B cell (primary cell): ENCODE measurements around the gene KCNJ11. TPM values are rescaled to one million over a fixed set of nuclear protein-coding genes. Genes with fewer than 3 reads are reported as not detected.

Experiments
- ATAC-seq: fragments of 200-7000 bp; cut with Tn5 transposase; one replicate; pipeline ENCODE4 v1.10.0; 2021; ENCODE audit warnings: low read depth, mild to moderate bottlenecking, moderate number of reproducible peaks, moderate library complexity
- CTCF ChIA-PET: fragments of 350-600 bp; sonication (Branson Sonifier 250); formaldehyde crosslinking; loops from one replicate; lab custom pipeline; 2021; ENCODE audit warnings: antibody characterized with exemption, inconsistent platforms; lab: Charles Lee
- POLR2A ChIA-PET: fragments of 350-600 bp; sonication (Branson Sonifier 250); formaldehyde crosslinking; loops from one replicate; lab custom pipeline; 2021; ENCODE audit warnings: antibody characterized with exemption; lab: Charles Lee
- DNase-seq: peaks from one replicate; pipeline ENCODE4 v3.0.0; 2013
- H2AFZ ChIP-seq: 2 replicates; pipeline ENCODE4 v1.6.1; 2012; ENCODE audit warnings: mild to moderate bottlenecking, low read depth, low read length; ENCODE audit not compliant: insufficient read depth, poor library complexity, severe bottlenecking
- H3K27ac ChIP-seq, 2 donors: 1 replicate in 1 of 2; 2 replicates in 1 of 2; pipeline ENCODE4 v1.5.1; 2012 to 2013; ENCODE audit warnings: low read length in 2 of 2, mild to moderate bottlenecking in 2 of 2, moderate library complexity in 1 of 2
- H3K27me3 ChIP-seq, 4 experiments: fragments of 200-600 bp in 1 of 4; sonication (generic) in 1 of 4; replicated peaks in 1 of 4; 1 replicate in 2 of 4; 2 replicates in 2 of 4; pipeline versions ENCODE4 v1.6.1 to v1.7.0; 2013 to 2016; ENCODE audit warnings: low read length in 3 of 4, mild to moderate bottlenecking in 2 of 4, mixed read lengths in 1 of 4, moderate library complexity in 1 of 4; ENCODE audit not compliant: insufficient read depth in 4 of 4, control insufficient read depth in 3 of 4; ENCODE audit errors: control extremely low read depth in 1 of 4
- H3K36me3 ChIP-seq, 2 experiments: replicated peaks in 1 of 2; 1 replicate in 1 of 2; 2 replicates in 1 of 2; pipeline versions ENCODE4 v1.6.1 to v1.7.1; 2013; ENCODE audit warnings: low read length in 1 of 2; ENCODE audit not compliant: insufficient read depth in 2 of 2, control insufficient read depth in 1 of 2; ENCODE audit errors: control extremely low read depth in 1 of 2, extremely low read depth in 1 of 2
- H3K4me1 ChIP-seq, 2 donors: fragments of 200-600 bp in 1 of 2; sonication (generic) in 1 of 2; 1 replicate in 1 of 2; 2 replicates in 1 of 2; pipeline versions ENCODE4 v1.5.1 to v1.6.1; 2013 to 2017; ENCODE audit warnings: low read length in 2 of 2; ENCODE audit not compliant: control insufficient read depth in 2 of 2, insufficient read depth in 2 of 2
- H3K4me2 ChIP-seq: replicated peaks from 2 replicates; pipeline ENCODE3; 2012; ENCODE audit warnings: mild to moderate bottlenecking, low read depth, low read length; ENCODE audit not compliant: poor library complexity, severe bottlenecking
- H3K4me3 ChIP-seq, 5 experiments: fragments of 200-600 bp in 1 of 5; sonication (generic) in 1 of 5; 1 replicate in 3 of 5; 2 replicates in 2 of 5; pipeline versions ENCODE4 v1.5.1 to v1.7.0; 2011 to 2016; ENCODE audit warnings: low read length in 4 of 5, mild to moderate bottlenecking in 4 of 5, low read depth in 2 of 5, control low read depth in 1 of 5, moderate library complexity in 1 of 5; ENCODE audit not compliant: insufficient read depth in 1 of 5; ENCODE audit errors: control extremely low read depth in 1 of 5, extremely low read depth in 1 of 5
- H3K79me2 ChIP-seq: fragments of 200-600 bp; sonication (generic); one replicate; pipeline ENCODE4 v1.6.0; 2016; ENCODE audit warnings: low read length; ENCODE audit not compliant: control insufficient read depth, insufficient read depth
- H3K9ac ChIP-seq: fragments of 200-600 bp; sonication (generic); 2 replicates; pipeline ENCODE4 v1.6.1; 2017; ENCODE audit warnings: mild to moderate bottlenecking, low read length, moderate library complexity
- H3K9me3 ChIP-seq, 3 donors: one replicate each; pipeline versions ENCODE4 v1.6.1 to v1.7.1; 2013; ENCODE audit warnings: low read length in 2 of 3; ENCODE audit not compliant: control insufficient read depth in 2 of 3, insufficient read depth in 1 of 3; ENCODE audit errors: control extremely low read depth in 1 of 3
- H4K20me1 ChIP-seq: 2 replicates; pipeline ENCODE4 v1.6.0; 2012; ENCODE audit warnings: mild to moderate bottlenecking, low read length; ENCODE audit not compliant: insufficient read depth, control insufficient read depth, poor library complexity, severe bottlenecking
- H3K27ac Mint-ChIP-seq: one replicate; pipeline ENCODE4 v1.8.0; 2021; ENCODE audit warnings: mixed read lengths
- H3K27me3 Mint-ChIP-seq: one replicate; pipeline ENCODE4 v1.8.0; 2021; ENCODE audit warnings: mixed read lengths
- H3K4me1 Mint-ChIP-seq: one replicate; pipeline ENCODE4 v1.8.0; 2021; ENCODE audit warnings: mixed read lengths
- H3K4me3 Mint-ChIP-seq: one replicate; pipeline ENCODE4 v1.8.0; 2021; ENCODE audit warnings: mixed read lengths
- H3K9me3 Mint-ChIP-seq: one replicate; pipeline ENCODE4 v1.8.0; 2022; ENCODE audit warnings: mixed read lengths; ENCODE audit not compliant: insufficient read depth
- EZH2 ChIP-seq: IDR thresholded peaks from 2 replicates; pipeline ENCODE4 v1.6.1; 2012; ENCODE audit warnings: borderline replicate concordance, low read depth, mild to moderate bottlenecking, moderate library complexity, low read length; ENCODE audit not compliant: insufficient read depth, poor library complexity, severe bottlenecking
- WGBS: methylation state at CpG from one replicate; pipeline ENCODE4 v1.1.5; 2013; ENCODE audit warnings: missing lambda C conversion rate; ENCODE audit not compliant: insufficient coverage; 5-methylcytosine and 5-hydroxymethylcytosine counted together
- intact Hi-C: fragments of 100-400 bp; cut with micrococcal nuclease; formaldehyde crosslinking; loops from one replicate; pipeline ENCODE4 v1.10.0; 2022
- polyA plus RNA-seq: library from polyadenylated mRNA; depleted of rRNA; stranded (reverse); fragments of >200 nt; gene quantifications from 2 replicates; pipeline ENCODE4 v1.2.3, GENCODE V29; 2012
- total RNA-seq, 2 donors: library from RNA; stranded (reverse); fragments of 120-200 nt in 1 of 2; gene quantifications; 1 replicate in 1 of 2; 2 replicates in 1 of 2; pipeline versions ENCODE4 v1.2.3 to v1.2.4, GENCODE V29; 2013 to 2022
- TF ChIP-seq, protein P1 (sequence below): fragments of 200-600 bp; IDR thresholded peaks from one replicate; pipeline ENCODE4 v1.8.0; 2022; ENCODE audit warnings: antibody characterized with exemption, mild to moderate bottlenecking

Gene KCNJ11
- total and polyA plus RNA-seq, 2 donors (not counting 1 experiment from before 2014, with no cell fraction given), result 1.4 to 2.1 TPM

DNA sequence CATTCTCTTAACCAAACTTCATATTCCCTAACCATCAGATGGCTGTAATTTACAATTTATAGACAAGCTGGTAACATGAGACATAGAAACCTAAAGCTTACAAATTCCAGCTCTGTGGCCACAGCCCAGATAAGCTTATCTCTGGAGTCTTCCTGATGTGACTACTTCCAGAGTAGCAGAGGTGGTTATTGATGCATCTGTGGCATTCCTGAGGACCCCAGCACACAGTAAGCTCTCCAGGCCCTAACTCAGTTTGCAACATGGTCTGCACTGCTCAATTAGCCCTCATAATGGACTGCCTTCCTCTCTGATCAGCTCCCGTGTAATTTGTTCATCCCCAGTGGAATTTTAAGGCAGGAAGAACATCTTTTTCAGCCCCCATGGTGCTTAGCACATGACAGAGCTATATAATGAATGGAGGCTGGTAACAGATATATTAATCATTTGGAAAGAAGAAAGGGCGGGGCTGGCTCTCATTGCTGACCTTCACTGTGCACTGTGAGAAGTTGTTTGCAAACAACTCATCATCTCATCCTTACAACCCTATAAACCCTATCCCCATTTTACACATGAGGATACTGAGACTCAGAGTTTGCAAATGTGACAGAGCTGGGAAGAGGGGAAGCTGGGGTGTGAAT is 30.1 kb upstream of the KCNJ11 start:
- Mint-ChIP-seq H3K4me3 (no peak overlapping the region), H3K27me3 (peaks cover 45% of the 10 kb centered on the region), H3K9me3 (no peaks in the 10 kb centered on the region), H3K27ac (no peak overlapping the region), H3K4me1 (no peaks in the 10 kb centered on the region)
- Histone ChIP-seq H3K27me3 (peaks cover 0 to 20% (median 2%) of the 10 kb centered on the region in 4 experiments), H3K9ac (no peak overlapping the region), H3K4me2 (no peak overlapping the region), H3K9me3 (no peaks in the 10 kb centered on the region), H2AFZ (no peak overlapping the region), H4K20me1 (no peaks in the 10 kb centered on the region), H3K4me1 (no peaks in the 10 kb centered on the region), H3K79me2 (no peaks in the 10 kb centered on the region), H3K27ac (no peak overlapping the region), H3K4me3 (no peak overlapping the region), H3K36me3 (no peaks in the 10 kb centered on the region)
- intact Hi-C loops, result no loop called here
- CTCF ChIA-PET, result interaction anchor here (0.7 to 0.8 kb wide), 2 partner anchors 30 to 64 kb away, joined by 3 to 5 read pairs; partner anchors contain the start of gene KCNJ11
- DNase-seq, result no peak
- TF ChIP-seq, protein P1, sequence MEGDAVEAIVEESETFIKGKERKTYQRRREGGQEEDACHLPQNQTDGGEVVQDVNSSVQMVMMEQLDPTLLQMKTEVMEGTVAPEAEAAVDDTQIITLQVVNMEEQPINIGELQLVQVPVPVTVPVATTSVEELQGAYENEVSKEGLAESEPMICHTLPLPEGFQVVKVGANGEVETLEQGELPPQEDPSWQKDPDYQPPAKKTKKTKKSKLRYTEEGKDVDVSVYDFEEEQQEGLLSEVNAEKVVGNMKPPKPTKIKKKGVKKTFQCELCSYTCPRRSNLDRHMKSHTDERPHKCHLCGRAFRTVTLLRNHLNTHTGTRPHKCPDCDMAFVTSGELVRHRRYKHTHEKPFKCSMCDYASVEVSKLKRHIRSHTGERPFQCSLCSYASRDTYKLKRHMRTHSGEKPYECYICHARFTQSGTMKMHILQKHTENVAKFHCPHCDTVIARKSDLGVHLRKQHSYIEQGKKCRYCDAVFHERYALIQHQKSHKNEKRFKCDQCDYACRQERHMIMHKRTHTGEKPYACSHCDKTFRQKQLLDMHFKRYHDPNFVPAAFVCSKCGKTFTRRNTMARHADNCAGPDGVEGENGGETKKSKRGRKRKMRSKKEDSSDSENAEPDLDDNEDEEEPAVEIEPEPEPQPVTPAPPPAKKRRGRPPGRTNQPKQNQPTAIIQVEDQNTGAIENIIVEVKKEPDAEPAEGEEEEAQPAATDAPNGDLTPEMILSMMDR, result no peak
- TF ChIP-seq EZH2, result no peak
- POLR2A ChIA-PET, result no interaction called here
- no peak for ATAC-seq
- 50% methylated on average over 1 of the region's 2 CpGs for WGBS

DNA sequence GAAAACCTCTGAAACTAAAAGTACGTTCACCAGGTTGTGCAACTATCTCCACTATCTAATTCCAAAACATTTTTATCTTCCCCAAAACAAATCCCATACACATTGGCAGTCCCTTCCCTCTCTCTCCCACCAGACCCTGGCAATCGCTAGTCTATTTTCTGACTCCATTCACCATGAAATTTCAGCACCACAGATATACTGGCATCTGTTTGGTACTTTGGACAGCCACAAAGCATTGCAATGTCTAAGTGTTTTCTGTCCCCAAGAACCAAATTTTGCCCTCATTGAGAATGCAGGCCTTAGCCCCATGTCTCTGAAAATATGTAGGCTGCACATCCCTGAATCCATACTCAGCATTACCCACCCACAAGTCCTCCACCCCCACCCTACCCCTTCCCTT is 28.0 kb upstream of the KCNJ11 start:
- H3K9ac ChIP-seq, result no peak overlapping the region
- no peak overlapping the region for H3K4me3 ChIP-seq
- H3K9me3 ChIP-seq, result no peaks in the 10 kb centered on the region
- Mint-ChIP-seq H3K9me3 (no peaks in the 10 kb centered on the region), H3K4me1 (no peaks in the 10 kb centered on the region), H3K4me3 (no peak overlapping the region), H3K27me3 (peaks cover 38% of the 10 kb centered on the region), H3K27ac (no peak overlapping the region)
- H3K27me3 ChIP-seq, result peaks cover 0 to 22% (median 2%) of the 10 kb centered on the region in 4 experiments
- CTCF ChIA-PET, result no interaction called here
- no peak for TF ChIP-seq EZH2
- TF ChIP-seq, protein P1, result no peak
- H3K79me2 ChIP-seq, result no peaks in the 10 kb centered on the region
- H4K20me1 ChIP-seq, result no peaks in the 10 kb centered on the region
- no peak overlapping the region for H3K4me2 ChIP-seq
- no peaks in the 10 kb centered on the region for H3K4me1 ChIP-seq
- POLR2A ChIA-PET, result no interaction called here
- H2AFZ ChIP-seq, result no peak overlapping the region
- WGBS, result 79% methylated on average over 2 of the region's 2 CpGs
- no peak overlapping the region for H3K27ac ChIP-seq
- H3K36me3 ChIP-seq, result no peaks in the 10 kb centered on the region
- DNase-seq (no peak), ATAC-seq (no peak)
- intact Hi-C loops, result no loop called here
